Measurements from ENCODE around the gene DYNLRB1. TPM values are rescaled to one million over a fixed set of nuclear protein-coding genes. Genes with fewer than 3 reads are reported as not detected.

The DYNLRB1 gene
- total and polyA plus RNA-seq, 10 of the 15 experiments (the other 5 are each of a cell fraction or from before 2014, with no cell fraction given), result 87.9 to 313 (median 153) TPM

DNA sequence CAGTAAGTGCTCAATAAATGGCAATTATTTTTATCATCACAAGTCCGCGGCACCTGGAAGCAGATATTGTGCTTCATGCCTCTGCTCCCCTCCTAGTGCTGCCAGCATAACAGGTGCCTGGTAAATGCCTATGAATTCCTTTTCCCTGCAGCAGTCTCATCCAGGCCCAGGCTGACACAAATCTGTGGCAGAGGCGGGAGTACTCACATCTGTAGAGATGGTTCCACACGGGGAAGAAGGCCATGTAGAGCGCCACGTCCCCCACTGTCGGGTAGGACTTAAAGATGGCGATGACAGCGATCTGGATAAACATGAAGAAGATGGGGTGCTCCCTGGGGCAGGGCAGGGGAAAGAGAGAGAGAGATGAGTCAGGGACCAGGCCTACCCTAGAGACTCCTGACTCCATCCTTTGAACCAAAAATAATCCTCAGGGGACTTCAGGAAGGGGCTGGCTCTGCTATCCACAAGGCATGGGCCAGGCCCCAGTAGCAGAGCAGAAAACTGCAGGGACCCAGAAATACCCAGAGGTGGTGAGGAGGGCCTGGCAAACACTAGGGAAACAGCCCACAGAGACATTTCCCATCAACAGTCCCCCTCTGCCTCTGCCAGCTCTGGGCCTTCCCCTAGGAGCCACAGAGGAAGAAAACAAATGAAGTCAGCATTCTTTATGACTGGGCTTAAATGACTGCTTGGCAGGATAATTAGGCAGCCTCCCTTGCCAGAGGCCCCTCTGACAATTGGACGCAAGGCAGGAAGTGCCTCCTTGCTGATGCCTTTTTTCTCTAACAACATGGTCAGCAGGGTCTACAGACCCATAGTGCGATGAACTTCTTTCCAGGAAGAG is 65.3 kb downstream of the DYNLRB1 start (continued):
- TF ChIP-seq IRF4 (IDR thresholded peaks at IDR 0.05; ENCODE audit: low read depth, low read length) (0 out of 2 replicates have a peak, but pooled peaks have one; percentile 10), MAX (IDR thresholded peaks at IDR 0.05; ENCODE audit: low read depth, low read length) (no peak), CTCF (IDR thresholded peaks at IDR 0.05 in 2 of 3, conservative IDR thresholded peaks at IDR 0.05 in 1 of 3; ENCODE audit: control insufficient read depth in 2 of 3, extremely low read depth in 1 of 3, insufficient read depth in 1 of 3, low read depth in 3 of 3, low read length in 3 of 3) (no peak), RELB (IDR thresholded peaks at IDR 0.05; ENCODE audit: low read depth) (peak; percentile 64; the same call in 1 of the 2 replicates), ZNF687 (IDR thresholded peaks at IDR 0.05) (peak; percentile 54), GATAD2B (conservative IDR thresholded peaks at IDR 0.05; ENCODE audit: low read depth) (peak; percentile 33; the same call in 1 of the 2 replicates), HCFC1 (IDR thresholded peaks at IDR 0.05; ENCODE audit: low read length) (no peak), EP300 (IDR thresholded peaks at IDR 0.05; ENCODE audit: borderline replicate concordance in 1 of 2, control insufficient read depth in 1 of 2, low read depth in 2 of 2, low read length in 2 of 2) (0 out of 4 replicates have a peak, but pooled peaks of 1 of the 2 experiments have one; percentile 18), IKZF2 (IDR thresholded peaks at IDR 0.05) (peak; percentile 71 to 81), KAT2A (conservative IDR thresholded peaks at IDR 0.05; ENCODE audit: control insufficient read depth, low read depth, low read length) (no peak), TCF12 (IDR thresholded peaks at IDR 0.05; ENCODE audit: low read depth, low read length) (peak; percentile 28; the same call in 1 of the 2 replicates), SPI1 (IDR thresholded peaks at IDR 0.05; ENCODE audit: borderline replicate concordance, insufficient read depth, low read depth, low read length) (peak; percentile 27; the same call in 1 of the 2 replicates), BHLHE40 (IDR thresholded peaks at IDR 0.05; ENCODE audit: borderline replicate concordance in 1 of 2, low read depth in 2 of 2, low read length in 1 of 2) (no peak), RBBP5 (conservative IDR thresholded peaks at IDR 0.05) (no peak), KLF5 (IDR thresholded peaks at IDR 0.05; ENCODE audit: partially characterized antibody) (no peak), SIX5 (IDR thresholded peaks at IDR 0.05; ENCODE audit: low read depth, low read length, severe bottlenecking) (no peak), DPF2 (IDR thresholded peaks at IDR 0.05) (peak; percentile 56; the same call in 1 of the 2 replicates), SMAD1 (IDR thresholded peaks at IDR 0.05; ENCODE audit: low read depth, partially characterized antibody) (no peak), NFIC (IDR thresholded peaks at IDR 0.05; ENCODE audit: low read depth, low read length) (peak; percentile 36; the same call in 1 of the 2 replicates)
